Loucy (cell line): ENCODE measurements around the gene KRT38.

Source experiments
- H2AFZ ChIP-seq: fragments of 200-600 bp; sonication (generic); 2 replicates; pipeline ENCODE4 v1.6.0; 2016; ENCODE audit warnings: antibody characterized with exemption, mild to moderate bottlenecking, low read length, moderate library complexity
- H3F3A ChIP-seq: fragments of 200-600 bp; 2 replicates; pipeline ENCODE4 v1.6.0; 2016; ENCODE audit warnings: antibody characterized with exemption, low read depth, mild to moderate bottlenecking
- H3K27me3 ChIP-seq: fragments of 200-600 bp; sonication (generic); 2 replicates; pipeline ENCODE4 v1.6.1; 2014; ENCODE audit warnings: low read length, mild to moderate bottlenecking; ENCODE audit not compliant: insufficient read depth, poor library complexity, severe bottlenecking
- H3K36me3 ChIP-seq: fragments of 200-600 bp; sonication (generic); 2 replicates; pipeline ENCODE4 v1.6.1; 2016; ENCODE audit warnings: low read length; ENCODE audit not compliant: insufficient read depth
- H3K4me1 ChIP-seq: fragments of 200-600 bp; sonication (generic); 2 replicates; pipeline ENCODE4 v1.5.1; 2014; ENCODE audit warnings: low read length, mild to moderate bottlenecking; ENCODE audit not compliant: insufficient read depth, poor library complexity, severe bottlenecking
- H3K4me2 ChIP-seq: fragments of 200-600 bp; sonication (generic); 2 replicates; pipeline ENCODE4 v1.6.0; 2014; ENCODE audit warnings: antibody characterized with exemption, low read length, low read depth, mild to moderate bottlenecking; ENCODE audit not compliant: poor library complexity, severe bottlenecking
- H3K4me3 ChIP-seq: fragments of 200-600 bp; sonication (generic); 2 replicates; pipeline ENCODE4 v1.5.1; 2014; ENCODE audit warnings: low read length, mild to moderate bottlenecking, mixed read lengths; ENCODE audit not compliant: poor library complexity, severe bottlenecking
- H3K79me2 ChIP-seq: fragments of 200-600 bp; sonication (generic); 2 replicates; pipeline ENCODE4 v1.6.1; 2014; ENCODE audit warnings: low read length; ENCODE audit not compliant: insufficient read depth
- H3K9ac ChIP-seq: fragments of 200-600 bp; sonication (generic); 2 replicates; pipeline ENCODE4 v1.6.0; 2014; ENCODE audit warnings: mild to moderate bottlenecking, low read depth, low read length, moderate library complexity; ENCODE audit not compliant: poor library complexity, severe bottlenecking
- H3K9me2 ChIP-seq: fragments of 200-600 bp; sonication (generic); replicated peaks from 2 replicates; pipeline ENCODE4 v1.6.1; 2016; ENCODE audit warnings: low read depth, low read length, mixed read lengths
- H3K9me3 ChIP-seq: fragments of 200-600 bp; sonication (generic); 2 replicates; pipeline ENCODE4 v1.6.1; 2014; ENCODE audit warnings: mild to moderate bottlenecking, antibody characterized with exemption, low read length, low read depth; ENCODE audit not compliant: insufficient read depth
- H4K20me1 ChIP-seq: fragments of 200-600 bp; sonication (generic); 2 replicates; pipeline ENCODE4 v1.6.0; 2014; ENCODE audit warnings: antibody characterized with exemption, low read length, mild to moderate bottlenecking; ENCODE audit not compliant: insufficient read depth, poor library complexity, severe bottlenecking
- EZH2phosphoT487 ChIP-seq: fragments of 200-600 bp; IDR thresholded peaks from 2 replicates; pipeline ENCODE4 v1.6.1; 2018; ENCODE audit warnings: antibody characterized with exemption, mild to moderate bottlenecking, moderate library complexity, borderline replicate concordance
- TF ChIP-seq, protein P1 (sequence below): fragments of 200-600 bp; sonication (generic); conservative IDR thresholded peaks from 2 replicates; pipeline ENCODE4 v1.5.1; 2014; ENCODE audit warnings: mild to moderate bottlenecking, antibody characterized with exemption, low read length

Gene KRT38

GRCh38 chr17:41486316-41486715 lies 45.5 kb upstream of the KRT38 start:
- H3K4me2 ChIP-seq = no peak overlapping the region
- H3K9ac ChIP-seq = no peak overlapping the region
- H3K36me3 ChIP-seq = no peaks in the 10 kb centered on the region

DNA sequence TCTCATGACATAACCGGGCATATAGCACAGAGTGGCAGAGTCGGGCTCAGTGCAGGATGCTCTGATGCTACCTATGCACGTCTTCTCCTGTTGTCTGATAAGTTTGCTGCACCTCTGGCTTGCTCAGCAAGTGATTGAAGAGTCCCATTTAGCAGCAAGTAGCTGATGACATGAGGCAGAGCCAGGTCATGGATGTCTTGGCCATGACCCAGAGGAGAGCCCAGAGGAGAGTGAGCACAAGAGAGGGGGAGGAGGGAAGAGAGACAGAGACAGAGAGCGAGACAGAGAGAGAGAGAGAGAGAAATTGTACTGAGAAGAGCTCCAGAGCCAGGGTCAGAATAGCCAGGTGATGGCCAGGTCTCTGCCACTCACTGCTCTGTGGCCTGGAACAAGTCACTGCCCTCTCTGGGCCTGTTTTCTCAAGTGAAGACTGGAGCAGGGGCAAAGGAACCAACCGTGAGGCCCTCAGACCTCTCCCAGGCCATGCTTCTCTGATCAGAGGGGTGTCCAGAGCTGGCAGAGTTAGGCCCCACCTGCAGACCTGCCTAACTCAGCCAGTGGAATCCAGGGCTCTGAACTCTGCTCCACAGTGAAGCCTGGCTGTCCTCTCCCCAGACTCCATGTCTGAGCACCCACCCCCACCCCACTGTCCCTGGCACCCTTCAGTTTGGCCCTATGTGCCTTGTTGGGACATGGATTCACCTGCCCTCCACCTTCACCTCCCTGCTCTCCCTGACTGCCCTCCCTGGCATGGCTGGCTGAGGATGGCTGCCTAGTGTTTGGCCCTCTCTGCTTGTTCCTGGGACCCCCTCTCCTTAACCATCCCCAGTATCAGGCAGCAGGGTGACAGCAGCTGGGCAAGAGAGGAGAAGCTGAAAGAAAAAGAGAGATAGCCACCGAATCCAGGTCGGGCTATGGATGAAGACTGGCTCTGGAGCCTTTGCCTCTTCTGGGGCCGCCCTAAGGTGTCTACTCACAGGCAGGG lies 44.4 kb upstream of the KRT38 start:
- Histone ChIP-seq H3K9me2 (no peaks in the 10 kb centered on the region), H3K4me1 (peaks cover 3% of the 10 kb centered on the region), H3K36me3 (no peaks in the 10 kb centered on the region), H3K79me2 (no peaks in the 10 kb centered on the region), H3F3A (no peaks in the 10 kb centered on the region), H4K20me1 (no peaks in the 10 kb centered on the region), H3K9me3 (no peaks in the 10 kb centered on the region), H3K4me2 (no peak overlapping the region), H3K27me3 (no peaks in the 10 kb centered on the region), H3K4me3 (no peak overlapping the region), H2AFZ (no peak overlapping the region), H3K9ac (no peak overlapping the region)
- TF ChIP-seq EZH2phosphoT487 = no peak
- TF ChIP-seq, protein P1, sequence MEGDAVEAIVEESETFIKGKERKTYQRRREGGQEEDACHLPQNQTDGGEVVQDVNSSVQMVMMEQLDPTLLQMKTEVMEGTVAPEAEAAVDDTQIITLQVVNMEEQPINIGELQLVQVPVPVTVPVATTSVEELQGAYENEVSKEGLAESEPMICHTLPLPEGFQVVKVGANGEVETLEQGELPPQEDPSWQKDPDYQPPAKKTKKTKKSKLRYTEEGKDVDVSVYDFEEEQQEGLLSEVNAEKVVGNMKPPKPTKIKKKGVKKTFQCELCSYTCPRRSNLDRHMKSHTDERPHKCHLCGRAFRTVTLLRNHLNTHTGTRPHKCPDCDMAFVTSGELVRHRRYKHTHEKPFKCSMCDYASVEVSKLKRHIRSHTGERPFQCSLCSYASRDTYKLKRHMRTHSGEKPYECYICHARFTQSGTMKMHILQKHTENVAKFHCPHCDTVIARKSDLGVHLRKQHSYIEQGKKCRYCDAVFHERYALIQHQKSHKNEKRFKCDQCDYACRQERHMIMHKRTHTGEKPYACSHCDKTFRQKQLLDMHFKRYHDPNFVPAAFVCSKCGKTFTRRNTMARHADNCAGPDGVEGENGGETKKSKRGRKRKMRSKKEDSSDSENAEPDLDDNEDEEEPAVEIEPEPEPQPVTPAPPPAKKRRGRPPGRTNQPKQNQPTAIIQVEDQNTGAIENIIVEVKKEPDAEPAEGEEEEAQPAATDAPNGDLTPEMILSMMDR = no peak

More at GRCh38 chr17:41486316-41486715, 45.5 kb upstream of the KRT38 start:
- Histone ChIP-seq H3K4me3 (no peak overlapping the region), H4K20me1 (no peaks in the 10 kb centered on the region), H3K9me3 (no peaks in the 10 kb centered on the region), H3K79me2 (no peaks in the 10 kb centered on the region), H3K27me3 (no peaks in the 10 kb centered on the region), H3K9me2 (no peaks in the 10 kb centered on the region), H3F3A (no peaks in the 10 kb centered on the region), H3K4me1 (peaks cover 6% of the 10 kb centered on the region), H2AFZ (no peak overlapping the region)
- TF ChIP-seq, protein P1 = no peak
- no peak for TF ChIP-seq EZH2phosphoT487

DNA sequence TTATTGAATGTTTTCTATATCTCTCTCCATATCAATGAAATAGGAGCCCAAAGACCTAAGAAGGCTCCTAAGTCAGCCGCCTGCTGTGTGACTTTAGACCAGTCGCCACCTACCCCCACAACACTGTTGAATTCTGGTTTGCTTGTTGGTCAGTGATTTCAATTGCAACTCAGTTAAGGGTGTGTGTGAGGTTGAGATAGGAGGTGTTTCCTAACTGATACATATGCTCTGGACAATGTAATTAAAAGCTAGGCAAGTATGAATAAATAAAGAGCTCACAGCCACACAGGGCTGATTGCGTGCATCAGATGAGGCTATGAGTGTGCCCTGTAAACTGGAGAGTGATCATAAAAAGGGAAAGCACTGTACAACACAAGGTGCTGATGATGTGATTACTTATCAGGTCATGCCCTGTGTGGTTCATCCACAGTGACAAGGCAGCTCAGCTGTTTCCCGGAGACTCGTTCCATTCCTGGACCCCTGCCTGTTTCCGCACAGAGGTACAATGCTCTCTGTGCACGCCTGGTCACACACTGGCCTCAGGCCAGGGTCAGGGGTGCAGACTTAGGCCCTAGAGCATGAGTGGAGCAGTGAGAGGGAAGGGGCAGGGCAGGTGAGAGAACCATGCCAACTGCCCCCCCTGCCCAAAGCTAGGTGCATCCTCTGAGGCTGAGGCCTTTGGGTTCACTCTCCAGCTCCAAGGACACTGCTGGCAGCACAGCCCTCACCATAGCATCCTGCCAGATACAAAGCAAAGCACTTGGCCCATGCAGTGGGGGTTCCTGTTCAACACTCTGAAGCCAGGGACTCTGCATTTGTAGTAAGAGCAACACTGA lies 43.4 kb upstream of the KRT38 start:
- Histone ChIP-seq H3K79me2 (no peaks in the 10 kb centered on the region), H3K4me2 (no peak overlapping the region), H3F3A (no peaks in the 10 kb centered on the region), H3K27me3 (no peaks in the 10 kb centered on the region), H3K4me1 (no peaks in the 10 kb centered on the region), H2AFZ (no peak overlapping the region), H3K36me3 (no peaks in the 10 kb centered on the region), H3K9me3 (no peaks in the 10 kb centered on the region), H3K4me3 (no peak overlapping the region), H3K9ac (no peak overlapping the region), H4K20me1 (no peaks in the 10 kb centered on the region), H3K9me2 (no peaks in the 10 kb centered on the region)
- TF ChIP-seq, protein P1 = no peak
